Tibial nerve (tissue), 4 donors: ENCODE results near the gene BOLA2B.
"Not testable (repeated sequence)": the region's sequence is repeated elsewhere in the genome, so short reads cannot be mapped to it uniquely, and the experiment has no call there.

Experiments used
- EP300 ChIP-seq, 2 donors: sonication (generic); formaldehyde crosslinking; IDR thresholded peaks; one replicate each; pipeline ENCODE4 v1.6.1; 2017; ENCODE audit warnings: antibody characterized with exemption in 2 of 2, mild to moderate bottlenecking in 1 of 2
- TF ChIP-seq, protein P1 (sequence below), 5 experiments: fragments of 200-600 bp in 3 of 5; fragments of 450-650 bp in 2 of 5; sonication (generic) in 3 of 5; IDR thresholded peaks; one replicate each; pipeline ENCODE4 v1.5.1; 2016 to 2019; ENCODE audit warnings: antibody characterized with exemption in 5 of 5, mild to moderate bottlenecking in 3 of 5, moderate library complexity in 2 of 5

DNA sequence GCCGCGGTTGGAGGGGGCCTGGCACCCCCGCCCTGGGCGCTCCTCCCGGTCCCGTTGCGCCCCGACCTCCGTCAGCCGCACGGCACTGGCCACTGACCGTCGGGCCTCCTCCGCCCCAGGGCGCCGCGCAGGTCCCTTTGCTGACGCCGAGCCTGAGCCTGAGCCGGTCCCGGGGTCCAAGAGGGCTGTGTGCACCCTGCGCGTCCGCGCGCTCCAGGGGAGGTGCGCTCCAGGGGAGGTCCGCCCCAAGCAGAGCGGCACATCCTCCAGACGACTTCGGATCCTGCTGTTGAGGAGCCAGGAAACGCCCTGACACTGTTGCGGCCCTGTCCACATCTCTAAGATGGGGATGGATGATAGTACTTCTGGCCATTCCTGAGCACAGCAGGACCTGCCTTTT, 12.8 kb upstream of the BOLA2B start:
- TF ChIP-seq, protein P1, sequence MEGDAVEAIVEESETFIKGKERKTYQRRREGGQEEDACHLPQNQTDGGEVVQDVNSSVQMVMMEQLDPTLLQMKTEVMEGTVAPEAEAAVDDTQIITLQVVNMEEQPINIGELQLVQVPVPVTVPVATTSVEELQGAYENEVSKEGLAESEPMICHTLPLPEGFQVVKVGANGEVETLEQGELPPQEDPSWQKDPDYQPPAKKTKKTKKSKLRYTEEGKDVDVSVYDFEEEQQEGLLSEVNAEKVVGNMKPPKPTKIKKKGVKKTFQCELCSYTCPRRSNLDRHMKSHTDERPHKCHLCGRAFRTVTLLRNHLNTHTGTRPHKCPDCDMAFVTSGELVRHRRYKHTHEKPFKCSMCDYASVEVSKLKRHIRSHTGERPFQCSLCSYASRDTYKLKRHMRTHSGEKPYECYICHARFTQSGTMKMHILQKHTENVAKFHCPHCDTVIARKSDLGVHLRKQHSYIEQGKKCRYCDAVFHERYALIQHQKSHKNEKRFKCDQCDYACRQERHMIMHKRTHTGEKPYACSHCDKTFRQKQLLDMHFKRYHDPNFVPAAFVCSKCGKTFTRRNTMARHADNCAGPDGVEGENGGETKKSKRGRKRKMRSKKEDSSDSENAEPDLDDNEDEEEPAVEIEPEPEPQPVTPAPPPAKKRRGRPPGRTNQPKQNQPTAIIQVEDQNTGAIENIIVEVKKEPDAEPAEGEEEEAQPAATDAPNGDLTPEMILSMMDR (IDR thresholded peaks at IDR 0.05) = not testable (repeated sequence)
- not testable (repeated sequence) for TF ChIP-seq EP300 (IDR thresholded peaks at IDR 0.05)
